ENCODE measurements around the gene NKX1-2. TPM values are rescaled to one million over a fixed set of nuclear protein-coding genes. Genes with fewer than 3 reads are reported as not detected.
"Not testable (repeated sequence)": the region's sequence is repeated elsewhere in the genome, so short reads cannot be mapped to it uniquely, and the experiment has no call there.

NKX1-2 gene
- total RNA-seq, 1 donor from 2014 or later: 0.47 TPM

GRCh38 chr10:124449170-124450011, 444 bp downstream of the NKX1-2 start:
- no peak for DNase-seq

- no peak for DNase-seq
Measured at GRCh38 chr10:124448696-124449169, 1.1 kb downstream of the NKX1-2 start.

DNA sequence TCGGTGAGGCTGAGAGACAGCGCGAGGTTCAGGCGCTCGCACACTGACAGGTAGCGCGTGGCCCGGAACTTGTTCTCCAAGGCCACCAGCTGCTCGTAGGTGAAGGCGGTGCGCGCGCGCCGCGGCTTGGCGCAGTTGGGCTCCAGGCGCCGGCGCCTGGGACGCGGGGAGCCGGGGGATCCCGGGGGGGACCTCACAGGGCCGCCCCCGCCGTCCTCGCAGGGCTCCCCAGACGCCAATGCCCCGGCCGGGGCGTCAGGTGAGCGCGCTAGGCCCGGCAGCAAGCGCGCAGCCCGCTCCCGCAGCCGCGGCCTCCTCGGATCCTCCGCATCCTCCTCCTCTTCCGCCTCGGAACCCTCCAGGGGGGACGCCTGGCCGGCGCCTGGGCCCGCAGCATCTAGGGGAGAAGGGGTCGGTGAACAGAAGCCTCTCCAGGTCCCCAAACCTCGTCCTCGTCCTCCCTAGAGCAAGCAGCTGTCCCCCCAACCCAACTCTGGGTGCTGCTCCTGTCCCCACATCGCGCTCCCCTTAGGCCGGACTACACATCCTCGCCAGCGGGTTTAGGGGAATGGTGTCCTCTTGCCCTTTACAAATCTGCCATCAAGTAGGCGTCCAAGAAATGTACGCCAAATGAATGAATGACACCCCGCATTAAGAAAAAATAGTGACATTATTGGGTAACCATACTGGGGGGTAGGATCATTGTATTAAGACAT, 1.9 kb downstream of the NKX1-2 start:
- DNase-seq: no peak

GRCh38 chr10:124446830-124447750, 2.7 kb downstream of the NKX1-2 start:
- DNase-seq: no peak

DNA sequence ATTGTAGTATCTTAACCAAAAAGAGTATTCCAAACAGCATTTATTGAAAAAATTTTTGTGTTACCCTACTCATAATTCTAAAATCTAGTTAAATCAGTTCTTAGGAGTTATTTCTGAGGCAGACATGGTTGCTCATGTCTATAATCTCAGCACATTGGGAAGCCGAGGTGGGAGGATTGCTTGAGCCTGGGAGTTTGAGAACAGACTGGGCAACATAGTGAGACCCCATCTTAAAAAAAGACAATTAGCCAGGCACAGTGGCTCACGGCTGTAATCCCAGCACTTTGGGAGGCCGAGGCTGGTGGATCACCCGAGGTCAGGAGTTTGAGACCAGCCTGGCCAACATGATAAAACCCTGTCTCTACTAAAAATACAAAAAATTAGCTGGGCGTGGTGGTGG, 8.1 kb downstream of the NKX1-2 start:
- DNase-seq: not testable (repeated sequence)

GRCh38 chr10:124436191-124436638, 13.6 kb downstream of the NKX1-2 start:
- no peak for DNase-seq

DNA sequence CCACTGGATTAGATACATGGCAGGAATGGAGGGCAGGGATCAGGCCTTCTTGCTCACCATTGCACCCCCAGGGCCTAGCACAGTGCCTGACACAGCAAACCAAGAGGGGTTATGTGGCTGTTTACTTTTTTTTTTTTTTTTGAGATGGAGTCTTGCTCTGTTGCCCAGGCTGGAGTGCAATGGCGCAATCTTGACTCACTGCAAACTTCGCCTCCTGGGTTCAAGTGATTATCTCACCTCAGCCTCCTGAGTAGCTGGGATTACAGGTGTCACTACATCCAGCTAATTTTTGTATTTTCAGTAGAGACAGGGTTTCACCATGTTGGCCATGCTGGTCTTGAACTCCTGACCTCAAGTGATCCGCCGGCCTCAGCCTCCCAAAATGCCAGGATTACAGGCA, 14.2 kb downstream of the NKX1-2 start:
- DNase-seq: not testable (repeated sequence)

DNA sequence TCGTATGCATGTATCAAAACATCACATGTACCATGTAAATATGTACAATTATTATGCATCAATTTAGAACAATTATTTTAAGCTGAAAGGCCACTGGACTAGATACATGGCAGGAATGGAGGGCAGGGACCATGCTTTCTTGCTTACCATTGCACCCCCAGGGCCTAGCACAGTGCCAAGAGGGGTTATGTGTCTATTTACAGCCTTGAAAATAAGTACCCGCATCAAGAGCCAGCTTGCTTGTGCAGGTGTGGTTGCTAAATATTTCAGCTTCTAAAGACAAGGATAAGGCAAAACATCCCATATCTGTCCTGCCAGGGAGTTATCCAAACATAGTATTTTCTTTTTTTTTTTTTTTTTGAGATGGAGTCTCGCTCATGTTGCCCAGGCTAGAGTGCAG, 16.4 kb downstream of the NKX1-2 start:
- DNase-seq: no peak

DNA sequence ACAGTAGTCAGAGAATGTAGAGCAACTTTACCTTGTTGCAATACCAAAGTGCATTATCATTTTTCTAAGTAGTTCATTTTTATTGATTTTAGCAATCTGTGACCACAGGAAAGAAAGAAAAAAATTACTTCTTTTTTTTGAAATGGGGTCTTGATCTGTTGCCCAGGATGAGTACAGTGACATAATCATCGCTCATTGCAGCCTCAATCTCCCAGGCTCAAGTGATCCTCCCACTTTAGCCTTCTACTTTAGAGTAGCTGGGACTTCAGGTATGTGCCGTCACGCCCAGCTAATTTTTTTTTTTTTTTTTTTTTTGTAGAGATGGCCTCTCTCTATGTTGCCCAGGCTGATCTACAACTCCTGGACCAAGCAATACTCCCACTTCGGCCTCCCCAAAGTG, 19.8 kb downstream of the NKX1-2 start:
- DNase-seq: no peak

- no peak for DNase-seq
Measured at GRCh38 chr10:124429576-124429975, 20.3 kb downstream of the NKX1-2 start.

GRCh38 chr10:124428207-124428777, 21.5 kb downstream of the NKX1-2 start:
- DNase-seq: no peak

DNA sequence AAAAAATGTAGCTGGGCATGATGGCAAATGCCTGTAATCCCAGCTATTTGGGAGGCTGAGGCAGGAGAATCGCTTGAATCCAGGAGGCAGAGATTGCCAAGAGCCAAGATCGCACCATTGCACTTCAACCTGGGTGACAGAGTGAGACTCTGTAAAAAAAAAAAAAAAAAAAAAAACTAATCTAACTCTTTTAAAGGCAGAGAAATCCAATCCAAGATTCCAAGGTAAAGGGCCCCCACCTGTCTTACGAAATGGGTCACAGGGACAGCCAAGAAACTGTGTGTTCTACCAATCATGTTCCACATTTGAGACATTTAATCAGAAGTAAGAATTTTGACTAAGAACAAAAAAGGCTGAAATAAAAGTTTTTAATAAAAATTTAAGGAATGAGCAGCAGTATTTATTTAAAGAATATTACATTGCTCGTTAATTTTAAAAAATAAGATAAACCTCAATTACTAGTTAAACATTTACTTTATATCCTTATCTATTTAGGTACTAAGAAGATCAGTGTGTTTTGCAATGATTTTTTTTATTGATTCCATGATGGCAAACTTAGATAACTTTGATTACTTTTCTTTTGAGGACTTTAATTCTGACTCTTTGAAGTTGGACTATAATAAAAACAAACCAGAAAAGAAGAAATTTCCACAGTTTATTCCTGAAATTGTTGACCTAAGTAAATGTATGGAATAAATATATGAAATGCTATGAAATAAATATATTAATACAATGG, 24.4 kb downstream of the NKX1-2 start:
- DNase-seq: no peak

DNA sequence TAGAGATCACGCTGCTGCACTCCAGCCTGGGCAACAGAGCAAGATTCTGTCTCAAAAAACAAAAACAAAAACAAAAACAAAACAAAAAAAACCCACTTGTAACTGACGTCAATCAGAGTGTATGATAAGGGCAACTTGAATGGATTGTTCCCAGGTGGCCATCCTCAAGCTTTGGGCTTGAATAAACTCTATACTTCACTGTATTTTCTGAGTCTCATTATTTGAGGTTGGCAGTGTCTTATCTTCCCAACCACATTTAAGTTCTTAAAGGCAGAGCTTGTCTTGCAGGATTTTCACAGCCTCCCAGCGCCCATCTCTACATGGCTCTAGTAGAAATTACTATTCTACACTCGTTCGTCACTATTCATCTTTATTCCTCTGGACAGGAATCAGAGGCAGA, 26.0 kb downstream of the NKX1-2 start:
- no peak for DNase-seq

GRCh38 chr10:124422742-124423141, 27.1 kb downstream of the NKX1-2 start:
- no peak for DNase-seq

DNA sequence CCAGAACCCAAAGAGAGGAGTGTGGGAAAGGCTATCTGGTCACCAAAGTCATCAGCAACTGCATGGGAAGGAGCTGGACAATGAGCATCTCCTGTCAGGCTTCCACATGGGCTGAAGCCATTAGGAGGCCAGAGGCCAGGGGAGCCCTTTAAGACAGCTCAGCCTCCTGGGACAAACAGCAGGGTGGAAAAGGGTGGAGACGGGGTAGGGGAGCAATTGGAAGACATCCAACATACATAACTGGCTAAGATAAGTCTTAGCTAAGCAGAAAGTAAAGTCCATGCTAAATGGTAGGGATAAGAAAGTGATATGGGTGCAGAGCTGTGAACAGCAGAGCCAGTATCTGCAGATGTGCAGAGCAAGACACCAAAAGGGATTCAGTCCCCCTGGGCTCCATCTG, 29.6 kb downstream of the NKX1-2 start:
- DNase-seq: no peak

DNA sequence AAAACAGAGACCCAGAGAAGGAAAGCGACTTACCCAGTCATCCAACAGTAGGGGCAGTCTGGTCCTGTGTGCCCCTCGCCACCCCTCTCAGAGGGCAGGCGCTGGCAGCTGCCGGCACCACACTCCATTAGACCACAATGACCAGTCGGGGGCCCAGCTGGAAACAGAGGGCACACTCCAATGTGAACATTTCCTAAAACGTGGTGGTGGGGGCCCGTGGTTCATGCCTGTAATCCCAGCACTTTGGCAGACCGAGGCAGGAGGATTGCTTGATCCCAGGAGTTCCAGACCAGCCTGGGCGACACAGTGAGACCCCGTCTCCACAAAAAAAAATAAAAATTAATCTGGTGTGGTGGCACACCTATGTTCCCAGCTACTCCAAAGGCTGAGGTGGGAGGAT, 30.2 kb downstream of the NKX1-2 start:
- no peak for DNase-seq

GRCh38 chr10:124418726-124419501, 30.9 kb downstream of the NKX1-2 start, which contains the start of gene OAT:
Gene OAT, minus strand, starts transcription at chr10:124418923. Its CDS starts 6,752 bp downstream, at chr10:124412171.
- DNase-seq: peak; percentile 92

GRCh38 chr10:124417895-124418725, 31.7 kb downstream of the NKX1-2 start:
- DNase-seq: peak; percentile 61

DNA sequence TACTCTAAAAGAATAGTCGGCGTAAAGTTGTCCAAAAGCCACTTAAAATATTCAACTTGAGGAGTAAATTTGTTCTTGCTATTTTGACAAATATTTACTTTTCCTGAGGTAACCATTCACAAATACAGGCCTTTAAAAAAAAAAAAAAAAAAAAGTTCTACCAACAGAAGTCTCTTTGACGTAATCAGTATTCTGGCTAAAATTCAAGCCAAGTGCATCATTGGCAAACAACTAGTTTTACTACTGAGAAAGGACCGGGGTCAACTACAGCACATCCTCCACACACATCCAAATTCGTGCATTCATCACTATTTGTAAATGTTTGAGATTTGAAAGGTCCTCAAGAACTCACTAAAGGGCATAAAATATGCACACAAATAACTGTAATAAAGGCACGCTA, 33.1 kb downstream of the NKX1-2 start:
- DNase-seq: no peak

Measured in occipital lobe (tissue), 2 donors.